PC-3 (cell line): Measurements from ENCODE around the gene SLC25A29. TPM values are rescaled to one million over a fixed set of nuclear protein-coding genes. Genes with fewer than 3 reads are reported as not detected.
A peak's percentile ranks its signal among the peaks of the same experiment; 100 is the strongest.

ENCODE experiments used
- ATAC-seq: fragments of 200-7000 bp; cut with Tn5 transposase; 2 replicates; pipeline ENCODE4 v1.9.1; 2020; ENCODE audit warnings: mild to moderate bottlenecking, moderate library complexity
- BruUV-seq: library from RNA; stranded (reverse); fragments of 400-500 nt; replicated peaks from 2 replicates; lab custom pipeline; 2021; lab: Mats Ljungman, UMichigan
- CTCF ChIA-PET: fragments of 300-600 bp; sonication (Branson Sonifier 250); formaldehyde crosslinking; loops from one replicate; lab custom pipeline; 2022; ENCODE audit warnings: antibody characterized with exemption; lab: Charles Lee
- POLR2A ChIA-PET: fragments of 300-600 bp; sonication (Branson Sonifier 250); formaldehyde crosslinking; loops from one replicate; lab custom pipeline; 2022; ENCODE audit warnings: antibody characterized with exemption; ENCODE audit not compliant: unreplicated experiment; lab: Charles Lee
- DNase-seq: peaks from one replicate; pipeline ENCODE4 v3.0.0-alpha.2; 2015
- H2AFZ ChIP-seq: fragments of 300-600 bp; sonication (generic); 2 replicates; pipeline ENCODE4 v1.6.0; 2016; ENCODE audit warnings: antibody characterized with exemption, low read length
- H3F3A ChIP-seq: fragments of 300-600 bp; sonication (generic); one replicate; pipeline ENCODE4 v1.6.0; 2017; ENCODE audit warnings: antibody characterized with exemption, low read length, control low read depth, mild to moderate bottlenecking; ENCODE audit not compliant: unreplicated experiment
- H3K27ac ChIP-seq: fragments of 300-600 bp; sonication (generic); 2 replicates; pipeline ENCODE4 v1.5.1; 2016; ENCODE audit warnings: mild to moderate bottlenecking, low read length
- H3K27me3 ChIP-seq: fragments of 300-600 bp; sonication (generic); 2 replicates; pipeline ENCODE4 v1.6.1; 2016; ENCODE audit warnings: low read length, mixed read lengths
- H3K36me3 ChIP-seq: fragments of 300-600 bp; sonication (generic); 2 replicates; pipeline ENCODE4 v1.6.1; 2016; ENCODE audit warnings: low read depth, mixed run types, low read length, mixed read lengths
- H3K4me1 ChIP-seq: fragments of 300-600 bp; sonication (generic); 2 replicates; pipeline ENCODE4 v1.5.1; 2016; ENCODE audit warnings: low read length; ENCODE audit not compliant: insufficient read depth
- H3K4me2 ChIP-seq: fragments of 300-600 bp; sonication (generic); 2 replicates; pipeline ENCODE4 v1.6.0; 2016; ENCODE audit warnings: low read length
- H3K4me3 ChIP-seq: fragments of 300-600 bp; sonication (generic); 2 replicates; pipeline ENCODE4 v1.5.1; 2016; ENCODE audit warnings: mild to moderate bottlenecking, low read length, mixed read lengths
- H3K79me2 ChIP-seq: fragments of 300-600 bp; sonication (generic); 2 replicates; pipeline ENCODE4 v1.6.1; 2017; ENCODE audit warnings: low read length, mixed read lengths
- H3K9ac ChIP-seq: fragments of 300-600 bp; sonication (generic); 2 replicates; pipeline ENCODE4 v1.6.0; 2016; ENCODE audit warnings: mild to moderate bottlenecking, low read length
- H3K9me2 ChIP-seq: fragments of 300-600 bp; sonication (generic); replicated peaks from 2 replicates; pipeline ENCODE4 v1.6.1; 2016; ENCODE audit warnings: mixed run types, low read length, mixed read lengths
- H3K9me3 ChIP-seq: fragments of 300-600 bp; sonication (generic); 2 replicates; pipeline ENCODE4 v1.6.1; 2016; ENCODE audit warnings: low read length, mixed read lengths
- H4K20me1 ChIP-seq: fragments of 300-600 bp; sonication (generic); 2 replicates; pipeline ENCODE4 v1.6.1; 2016; ENCODE audit warnings: low read length, mixed read lengths
- EZH2 ChIP-seq: fragments of 300-600 bp; sonication (generic); IDR thresholded peaks from one replicate; pipeline ENCODE4 v1.6.1; 2017; ENCODE audit warnings: antibody characterized with exemption, mild to moderate bottlenecking, low read length; ENCODE audit not compliant: unreplicated experiment
- EZH2phosphoT487 ChIP-seq: fragments of 300-600 bp; sonication (generic); IDR thresholded peaks from 2 replicates; pipeline ENCODE4 v1.6.1; 2018; ENCODE audit warnings: mild to moderate bottlenecking, antibody characterized with exemption, low read length, borderline replicate concordance
- intact Hi-C: fragments of 100-400 bp; cut with micrococcal nuclease; formaldehyde crosslinking; loops from 2 replicates; pipeline ENCODE4 v1.9.0; 2023
- total RNA-seq: library from RNA; depleted of rRNA; stranded (reverse); fragments of >200 nt; gene quantifications from 2 replicates; pipeline ENCODE4 v1.2.3, GENCODE V29; 2014
- TF ChIP-seq, protein P1 (sequence below): fragments of 300-600 bp; sonication (generic); conservative IDR thresholded peaks from 2 replicates; pipeline ENCODE4 v1.5.1; 2017; ENCODE audit warnings: antibody characterized with exemption, low read depth, mild to moderate bottlenecking, low read length

The SLC25A29 gene
- total RNA-seq, 1 experiment from 2014 or later, result 53.9 TPM

DNA sequence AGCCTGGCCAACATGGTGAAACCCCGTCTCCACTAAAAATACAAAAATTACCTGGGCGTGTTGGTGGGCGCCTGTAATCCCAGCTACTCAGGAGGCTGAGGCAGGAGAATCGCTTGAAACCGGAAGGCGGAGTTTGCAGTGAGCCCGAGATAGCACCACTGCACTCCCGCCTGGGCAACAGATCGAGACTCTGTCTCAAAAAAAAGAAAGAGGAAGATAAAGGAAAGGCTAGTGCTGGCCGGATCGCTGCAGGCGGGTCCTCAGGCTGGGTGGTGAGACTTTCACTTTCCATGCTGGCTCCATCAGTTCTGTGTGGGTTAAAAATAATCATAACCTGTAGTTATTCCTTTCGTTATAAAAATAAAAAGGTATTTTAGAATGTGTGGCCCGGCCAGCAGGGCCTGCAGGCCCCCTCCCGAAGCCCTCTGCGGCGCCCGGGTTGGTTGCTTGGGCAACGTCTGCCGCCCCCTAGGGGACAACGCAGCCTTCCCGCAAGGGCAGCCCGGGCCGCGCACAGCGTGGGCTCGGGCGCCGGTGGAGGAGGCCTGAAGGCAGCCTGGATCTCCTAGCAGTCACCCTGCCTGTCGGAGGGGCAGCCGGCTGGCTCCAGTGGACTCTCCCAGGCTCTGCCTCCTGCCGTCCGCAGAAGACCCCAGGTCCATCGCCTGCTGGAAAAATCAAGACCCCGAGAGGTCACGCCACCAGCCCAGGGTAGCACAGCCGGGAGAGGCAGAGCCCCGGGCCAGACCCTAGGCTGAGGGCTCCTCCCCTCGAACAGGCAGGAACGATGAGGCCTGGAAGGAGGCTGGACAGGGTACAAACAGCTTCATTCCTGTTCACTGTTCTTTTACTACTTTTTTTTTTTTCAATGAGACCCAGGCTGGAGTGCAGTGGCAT, 11.9 kb upstream of the SLC25A29 start:
- Histone ChIP-seq H3K4me2 (no peak overlapping the region), H3K4me1 (no peaks in the 10 kb centered on the region), H2AFZ (no peak overlapping the region), H3K9ac (no peak overlapping the region), H3K4me3 (no peak overlapping the region), H3K9me2 (no peaks in the 10 kb centered on the region), H3K79me2 (no peaks in the 10 kb centered on the region), H3K27me3 (no peaks in the 10 kb centered on the region), H3K27ac (no peak overlapping the region), H4K20me1 (no peaks in the 10 kb centered on the region), H3F3A (no peaks in the 10 kb centered on the region), H3K9me3 (no peaks in the 10 kb centered on the region), H3K36me3 (no peaks in the 10 kb centered on the region)
- CTCF ChIA-PET, result interaction anchor here (0.7 kb wide), 1 partner anchor 27 kb away, joined by 5 read pairs; no protein-coding TSS in a partner anchor
- DNase-seq (no peak), ATAC-seq (peak; percentile 76)
- intact Hi-C loops, result no loop called here
- TF ChIP-seq EZH2, result no peak
- no peak for TF ChIP-seq EZH2phosphoT487
- TF ChIP-seq, protein P1, sequence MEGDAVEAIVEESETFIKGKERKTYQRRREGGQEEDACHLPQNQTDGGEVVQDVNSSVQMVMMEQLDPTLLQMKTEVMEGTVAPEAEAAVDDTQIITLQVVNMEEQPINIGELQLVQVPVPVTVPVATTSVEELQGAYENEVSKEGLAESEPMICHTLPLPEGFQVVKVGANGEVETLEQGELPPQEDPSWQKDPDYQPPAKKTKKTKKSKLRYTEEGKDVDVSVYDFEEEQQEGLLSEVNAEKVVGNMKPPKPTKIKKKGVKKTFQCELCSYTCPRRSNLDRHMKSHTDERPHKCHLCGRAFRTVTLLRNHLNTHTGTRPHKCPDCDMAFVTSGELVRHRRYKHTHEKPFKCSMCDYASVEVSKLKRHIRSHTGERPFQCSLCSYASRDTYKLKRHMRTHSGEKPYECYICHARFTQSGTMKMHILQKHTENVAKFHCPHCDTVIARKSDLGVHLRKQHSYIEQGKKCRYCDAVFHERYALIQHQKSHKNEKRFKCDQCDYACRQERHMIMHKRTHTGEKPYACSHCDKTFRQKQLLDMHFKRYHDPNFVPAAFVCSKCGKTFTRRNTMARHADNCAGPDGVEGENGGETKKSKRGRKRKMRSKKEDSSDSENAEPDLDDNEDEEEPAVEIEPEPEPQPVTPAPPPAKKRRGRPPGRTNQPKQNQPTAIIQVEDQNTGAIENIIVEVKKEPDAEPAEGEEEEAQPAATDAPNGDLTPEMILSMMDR, result peak; percentile 52
- BruUV-seq, result no TSS peak
- POLR2A ChIA-PET, result interaction anchor here (0.6 kb wide), 1 partner anchor 1159 kb away, joined by 4 read pairs; no protein-coding TSS in a partner anchor

DNA sequence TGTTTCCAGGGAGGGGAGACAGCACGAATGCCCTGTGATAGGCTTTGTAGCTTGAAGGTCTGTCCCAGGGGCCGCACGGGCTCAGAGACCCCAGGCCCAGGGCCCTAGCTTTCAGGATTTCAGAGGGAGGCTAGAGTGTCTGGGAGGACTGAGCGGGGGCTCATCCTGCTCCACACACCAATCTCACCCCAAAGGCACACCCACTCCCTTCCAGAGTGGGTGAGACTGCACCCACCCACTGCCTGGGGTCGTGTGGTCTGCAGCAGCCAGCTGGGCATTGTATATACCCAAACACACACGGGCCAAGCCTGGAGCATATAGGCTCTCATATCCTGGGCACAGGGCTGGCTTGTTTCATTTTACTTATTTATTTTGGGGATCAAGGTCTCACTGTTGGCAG, 11.1 kb upstream of the SLC25A29 start:
- ATAC-seq, result no peak
- Histone ChIP-seq H3K79me2 (no peaks in the 10 kb centered on the region), H3K27ac (no peak overlapping the region), H3K36me3 (no peaks in the 10 kb centered on the region), H3K9me2 (no peaks in the 10 kb centered on the region), H3K9me3 (no peaks in the 10 kb centered on the region), H2AFZ (no peak overlapping the region), H3K9ac (no peak overlapping the region), H3K4me2 (no peak overlapping the region), H3F3A (no peaks in the 10 kb centered on the region), H4K20me1 (no peaks in the 10 kb centered on the region), H3K27me3 (no peaks in the 10 kb centered on the region), H3K4me3 (no peak overlapping the region), H3K4me1 (no peaks in the 10 kb centered on the region)
- no TSS peak for BruUV-seq
- TF ChIP-seq EZH2phosphoT487 (no peak), EZH2 (no peak)
- TF ChIP-seq, protein P1, result no peak
- POLR2A ChIA-PET, result no interaction called here
- intact Hi-C loops, result no loop called here
- CTCF ChIA-PET, result no interaction called here
- no peak for DNase-seq

DNA sequence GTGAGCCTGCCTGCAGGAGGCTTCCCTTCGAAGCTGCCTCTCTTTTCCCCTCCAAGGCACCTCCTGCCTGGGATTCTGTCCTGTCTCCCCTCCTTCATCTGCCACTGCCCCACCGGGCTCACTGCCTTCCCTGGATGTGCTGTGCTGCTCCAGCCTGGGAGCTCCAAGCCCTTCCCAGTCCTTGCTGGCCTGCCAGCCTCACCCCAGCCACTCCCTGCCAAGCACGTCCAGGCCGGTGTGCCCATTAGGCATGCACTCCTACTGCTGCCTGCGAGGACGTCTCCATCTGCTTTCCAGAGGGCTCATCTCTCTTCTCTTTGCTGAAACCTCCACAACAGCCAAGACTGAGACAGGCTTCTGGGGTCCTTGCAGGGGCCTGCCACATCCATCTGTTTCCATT, 8.5 kb upstream of the SLC25A29 start:
- Histone ChIP-seq H3K4me1 (no peaks in the 10 kb centered on the region), H3K9me2 (no peaks in the 10 kb centered on the region), H4K20me1 (no peaks in the 10 kb centered on the region), H3K27me3 (no peaks in the 10 kb centered on the region), H3K4me3 (no peak overlapping the region), H3K4me2 (no peak overlapping the region), H3F3A (no peaks in the 10 kb centered on the region), H3K36me3 (no peaks in the 10 kb centered on the region), H3K27ac (no peak overlapping the region), H3K9ac (no peak overlapping the region), H3K9me3 (no peaks in the 10 kb centered on the region), H3K79me2 (no peaks in the 10 kb centered on the region), H2AFZ (no peak overlapping the region)
- BruUV-seq, result no TSS peak
- TF ChIP-seq, protein P1, result no peak
- TF ChIP-seq EZH2phosphoT487 (no peak), EZH2 (no peak)
- ChIA-PET POLR2A (no interaction called here), CTCF (no interaction called here)
- DNase-seq (no peak), ATAC-seq (no peak)
- intact Hi-C loops, result no loop called here
